ENCODE measurements around the gene BSPH1. TPM values are rescaled to one million over a fixed set of nuclear protein-coding genes. Genes with fewer than 3 reads are reported as not detected.
"Not testable (repeated sequence)": the region's sequence is repeated elsewhere in the genome, so short reads cannot be mapped to it uniquely, and the experiment has no call there.

BSPH1 gene
- total RNA-seq, 2 experiments from 2014 or later = not detected

GRCh38 chr19:47996230-47996727 lies 4.3 kb upstream of the BSPH1 start:
- Mint-ChIP-seq H3K36me3 (ENCODE audit: low read depth) (no peaks in the 10 kb centered on the region), H3K27ac (no peak overlapping the region), H3K4me3 (no peak overlapping the region), H3K4me1 (no peaks in the 10 kb centered on the region), H3K9me3 (no peaks in the 10 kb centered on the region), H3K27me3 (peaks cover 8% of the 10 kb centered on the region)
- no peak for DNase-seq
- POLR2A ChIA-PET = no interaction called here
- CTCF ChIA-PET = no interaction called here

GRCh38 chr19:47994209-47994802 lies 2.3 kb upstream of the BSPH1 start, which contains the start of gene ELSPBP1:
Gene ELSPBP1, plus strand, starts transcription at chr19:47994632. Its CDS starts 14,036 bp downstream, at chr19:48008668.
- CTCF ChIA-PET = interaction anchor here (0.6 kb wide), 1 partner anchor 677 kb away, joined by 4 read pairs; no protein-coding TSS in a partner anchor
- POLR2A ChIA-PET = no interaction called here

GRCh38 chr19:47991191-47991808 lies 670 bp downstream of the BSPH1 start:
- ChIA-PET CTCF (no interaction called here), POLR2A (no interaction called here)
- peaks cover 10% of the 10 kb centered on the region for H3K27me3 Mint-ChIP-seq
- no peak for DNase-seq
- H3K9me3 Mint-ChIP-seq = no peaks in the 10 kb centered on the region
- H3K4me1 Mint-ChIP-seq = no peaks in the 10 kb centered on the region
- no peak overlapping the region for H3K4me3 Mint-ChIP-seq
- H3K27ac Mint-ChIP-seq = no peak overlapping the region
- no peaks in the 10 kb centered on the region for H3K36me3 Mint-ChIP-seq (ENCODE audit: low read depth)

More at GRCh38 chr19:47994209-47994802, 2.3 kb upstream of the BSPH1 start, which contains the start of gene ELSPBP1:
- no peaks in the 10 kb centered on the region for H3K9me3 Mint-ChIP-seq
- DNase-seq = no peak
- no peak within 1 kb of the TSS for H3K4me3 Mint-ChIP-seq
- no peaks in the 10 kb centered on the region for H3K4me1 Mint-ChIP-seq
- H3K36me3 Mint-ChIP-seq (ENCODE audit: low read depth) = no peaks in the 10 kb centered on the region
- no peak within 1 kb of the TSS for H3K27ac Mint-ChIP-seq
- peaks cover 12% of the 10 kb centered on the region for H3K27me3 Mint-ChIP-seq

- Mint-ChIP-seq H3K27me3 (peaks cover 20% of the 10 kb centered on the region), H3K27ac (no peak overlapping the region), H3K36me3 (ENCODE audit: low read depth) (no peaks in the 10 kb centered on the region), H3K4me1 (no peaks in the 10 kb centered on the region), H3K4me3 (no peak overlapping the region), H3K9me3 (no peaks in the 10 kb centered on the region)
- POLR2A ChIA-PET = no interaction called here
- CTCF ChIA-PET = interaction anchor here (0.7 kb wide), 1 partner anchor 349 kb away, joined by 3 read pairs; no protein-coding TSS in a partner anchor
- no peak for DNase-seq
Measured at GRCh38 chr19:47973529-47973928, 18.4 kb downstream of the BSPH1 start.

GRCh38 chr19:47955936-47956335 lies 36.0 kb downstream of the BSPH1 start:
- CTCF ChIA-PET; H3K4me1 Mint-ChIP-seq; H3K27me3 Mint-ChIP-seq; H3K36me3 Mint-ChIP-seq (ENCODE audit: low read depth); H3K4me3 Mint-ChIP-seq; POLR2A ChIA-PET; H3K27ac Mint-ChIP-seq; DNase-seq; H3K9me3 Mint-ChIP-seq: not testable (repeated sequence)

- H3K4me3 Mint-ChIP-seq, H3K4me1 Mint-ChIP-seq, POLR2A ChIA-PET: not testable (repeated sequence)
Measured at GRCh38 chr19:47952132-47952531, 39.8 kb downstream of the BSPH1 start.

GRCh38 chr19:47949852-47950521 lies 42.0 kb downstream of the BSPH1 start:
- H3K36me3 Mint-ChIP-seq (ENCODE audit: low read depth); H3K9me3 Mint-ChIP-seq; POLR2A ChIA-PET; H3K27ac Mint-ChIP-seq; DNase-seq; H3K4me3 Mint-ChIP-seq; H3K4me1 Mint-ChIP-seq; CTCF ChIA-PET; H3K27me3 Mint-ChIP-seq: not testable (repeated sequence)

More at GRCh38 chr19:47952132-47952531, 39.8 kb downstream of the BSPH1 start:
- CTCF ChIA-PET; H3K27me3 Mint-ChIP-seq; H3K27ac Mint-ChIP-seq; H3K36me3 Mint-ChIP-seq (ENCODE audit: low read depth); H3K9me3 Mint-ChIP-seq; DNase-seq: not testable (repeated sequence)

GRCh38 chr19:47928581-47928980 lies 63.4 kb downstream of the BSPH1 start:
- CTCF ChIA-PET; H3K36me3 Mint-ChIP-seq (ENCODE audit: low read depth); POLR2A ChIA-PET; H3K4me1 Mint-ChIP-seq; DNase-seq; H3K4me3 Mint-ChIP-seq; H3K27ac Mint-ChIP-seq; H3K9me3 Mint-ChIP-seq; H3K27me3 Mint-ChIP-seq: not testable (repeated sequence)

- H3K4me3 Mint-ChIP-seq; DNase-seq; H3K9me3 Mint-ChIP-seq; H3K27me3 Mint-ChIP-seq; H3K27ac Mint-ChIP-seq; POLR2A ChIA-PET; H3K36me3 Mint-ChIP-seq (ENCODE audit: low read depth); H3K4me1 Mint-ChIP-seq; CTCF ChIA-PET: not testable (repeated sequence)
Measured at GRCh38 chr19:47920107-47920506, 71.9 kb downstream of the BSPH1 start.

Other genes with a start within 250 kb of the BSPH1 start
- gene NOP53, start 246.6 kb downstream of the BSPH1 start, total RNA-seq = 100 to 1,000 TPM; 368 to 402 TPM
- 100 to 1,000 TPM; 118 to 125 TPM for gene SELENOW, start 213.5 kb downstream of the BSPH1 start, total RNA-seq
- gene TPRX1, start 187.6 kb downstream of the BSPH1 start, total RNA-seq = not detected
- gene CRX, start 170.2 kb downstream of the BSPH1 start, total RNA-seq = not detected
- not detected for gene TPRX2, start 132.9 kb downstream of the BSPH1 start, total RNA-seq
- gene SULT2A1, start 105.9 kb downstream of the BSPH1 start, total RNA-seq = not detected
- not detected for gene ELSPBP1, start 2.5 kb upstream of the BSPH1 start, total RNA-seq
- not detected for gene CABP5, start 51.9 kb upstream of the BSPH1 start, total RNA-seq
- 1 to 10 TPM; 4.3 to 5.3 TPM for gene PLA2G4C, start 118.6 kb upstream of the BSPH1 start, total RNA-seq
- 100 to 1,000 TPM; 200 to 206 TPM for gene LIG1, start 178.2 kb upstream of the BSPH1 start, total RNA-seq
- 1 to 10 TPM; 6.9 to 9.3 TPM for gene ZSWIM9, start 178.5 kb upstream of the BSPH1 start, total RNA-seq

All from activated CD4-positive, alpha-beta T cell treated with anti-CD3 and anti-CD28 coated beads, Interleukin-2, amount 10 ng/mL, durations not matched to agents 7 days and 5 days (primary cell).